OCI-LY3 (cell line): ENCODE results near the gene GTF2IRD1.
"Not testable (repeated sequence)": the region's sequence is repeated elsewhere in the genome, so short reads cannot be mapped to it uniquely, and the experiment has no call there.

Source experiments
- H2AFZ ChIP-seq: fragments of 200-600, 300-600 bp; shearing (Covaris generic); 2 replicates; pipeline ENCODE4 v1.6.0; 2014; ENCODE audit warnings: antibody characterized with exemption, low read depth, low read length
- H3K27ac ChIP-seq: fragments of 200-600, 300-600 bp; sonication (generic); 2 replicates; pipeline ENCODE4 v1.5.1; 2014; ENCODE audit warnings: mild to moderate bottlenecking, low read length, moderate library complexity, mixed read lengths
- H3K27me3 ChIP-seq: fragments of 200-600, 300-600 bp; sonication (generic); 2 replicates; pipeline ENCODE4 v1.6.1; 2014; ENCODE audit warnings: low read depth, low read length, mixed read lengths
- H3K36me3 ChIP-seq: fragments of 200-600, 300-600 bp; sonication (generic); replicated peaks from 2 replicates; pipeline ENCODE3; 2014; ENCODE audit warnings: low read depth, low read length, mixed read lengths
- H3K4me1 ChIP-seq: fragments of 300-600, 200-600 bp; sonication (generic); 2 replicates; pipeline ENCODE4 v1.6.1; 2014; ENCODE audit warnings: low read length, mixed read lengths
- H3K4me2 ChIP-seq: fragments of 200-600, 300-600 bp; sonication (generic); 2 replicates; pipeline ENCODE4 v1.6.1; 2014; ENCODE audit warnings: low read length, mixed read lengths
- H3K4me3 ChIP-seq: fragments of 300-600, 200-600 bp; sonication (generic); 2 replicates; pipeline ENCODE4 v1.5.1; 2014; ENCODE audit warnings: antibody characterized with exemption, mild to moderate bottlenecking, low read length, moderate library complexity
- H3K79me2 ChIP-seq: fragments of 300-600, 200-600 bp; shearing (Covaris generic); 2 replicates; pipeline ENCODE4 v1.6.1; 2014; ENCODE audit warnings: mild to moderate bottlenecking, low read length, mixed read lengths
- H3K9ac ChIP-seq: fragments of 300-600, 200-600 bp; shearing (Covaris generic); 2 replicates; pipeline ENCODE4 v1.6.0; 2014; ENCODE audit warnings: mild to moderate bottlenecking, low read length, moderate library complexity
- H3K9me3 ChIP-seq: fragments of 200-600, 300-600 bp; shearing (Covaris generic); 2 replicates; pipeline ENCODE4 v1.6.1; 2014; ENCODE audit warnings: low read length, mixed read lengths; ENCODE audit not compliant: insufficient read depth
- H4K20me1 ChIP-seq: fragments of 200-600, 300-600 bp; sonication (generic); 2 replicates; pipeline ENCODE4 v1.6.1; 2016; ENCODE audit warnings: low read length, mixed read lengths; ENCODE audit not compliant: insufficient read depth
- EZH2phosphoT487 ChIP-seq: fragments of 200-600 bp; shearing (Covaris generic); IDR thresholded peaks from 2 replicates; pipeline ENCODE4 v1.6.1; 2018; ENCODE audit warnings: antibody characterized with exemption, mixed run types, low read depth
- TF ChIP-seq, protein P1 (sequence below): fragments of 200-600, 300-600 bp; sonication (generic); IDR thresholded peaks from 2 replicates; pipeline ENCODE4 v1.5.1; 2014; ENCODE audit warnings: antibody characterized with exemption, low read length, low read depth

Gene GTF2IRD1

DNA sequence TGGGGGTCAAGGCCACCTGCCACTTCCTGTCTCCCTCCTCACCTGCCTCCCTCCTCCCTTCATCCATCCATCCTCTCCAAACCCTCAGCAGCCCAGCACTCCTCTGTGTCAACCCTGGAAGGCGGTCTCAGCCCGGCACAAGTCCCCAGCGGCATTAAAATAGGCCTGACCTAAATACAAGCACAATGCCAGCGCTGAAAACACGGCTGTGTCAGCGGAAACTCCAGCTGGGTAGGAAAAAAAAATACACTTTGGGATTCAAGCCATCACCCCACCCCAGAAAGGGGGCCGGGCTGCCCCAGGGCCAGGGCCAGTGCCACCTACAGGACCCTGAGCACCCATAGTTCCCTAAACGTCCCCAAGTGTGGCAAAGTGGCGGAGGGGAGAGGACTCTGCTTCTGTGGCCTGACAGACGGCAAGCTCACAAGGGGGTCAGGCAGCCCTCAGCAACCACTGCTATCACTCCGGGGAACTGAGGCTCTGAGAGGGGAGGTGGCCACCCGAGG, 22.7 kb upstream of the GTF2IRD1 start:
- no peaks in the 10 kb centered on the region for H3K27me3 ChIP-seq
- H3K4me3 ChIP-seq = no peak overlapping the region
- no peak overlapping the region for H3K27ac ChIP-seq
- H3K9ac ChIP-seq = no peak overlapping the region
- TF ChIP-seq EZH2phosphoT487 = no peak
- TF ChIP-seq, protein P1, sequence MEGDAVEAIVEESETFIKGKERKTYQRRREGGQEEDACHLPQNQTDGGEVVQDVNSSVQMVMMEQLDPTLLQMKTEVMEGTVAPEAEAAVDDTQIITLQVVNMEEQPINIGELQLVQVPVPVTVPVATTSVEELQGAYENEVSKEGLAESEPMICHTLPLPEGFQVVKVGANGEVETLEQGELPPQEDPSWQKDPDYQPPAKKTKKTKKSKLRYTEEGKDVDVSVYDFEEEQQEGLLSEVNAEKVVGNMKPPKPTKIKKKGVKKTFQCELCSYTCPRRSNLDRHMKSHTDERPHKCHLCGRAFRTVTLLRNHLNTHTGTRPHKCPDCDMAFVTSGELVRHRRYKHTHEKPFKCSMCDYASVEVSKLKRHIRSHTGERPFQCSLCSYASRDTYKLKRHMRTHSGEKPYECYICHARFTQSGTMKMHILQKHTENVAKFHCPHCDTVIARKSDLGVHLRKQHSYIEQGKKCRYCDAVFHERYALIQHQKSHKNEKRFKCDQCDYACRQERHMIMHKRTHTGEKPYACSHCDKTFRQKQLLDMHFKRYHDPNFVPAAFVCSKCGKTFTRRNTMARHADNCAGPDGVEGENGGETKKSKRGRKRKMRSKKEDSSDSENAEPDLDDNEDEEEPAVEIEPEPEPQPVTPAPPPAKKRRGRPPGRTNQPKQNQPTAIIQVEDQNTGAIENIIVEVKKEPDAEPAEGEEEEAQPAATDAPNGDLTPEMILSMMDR = no peak
- H3K36me3 ChIP-seq = no peaks in the 10 kb centered on the region
- H3K79me2 ChIP-seq = no peaks in the 10 kb centered on the region
- H3K9me3 ChIP-seq = no peaks in the 10 kb centered on the region
- no peak overlapping the region for H2AFZ ChIP-seq
- no peaks in the 10 kb centered on the region for H3K4me1 ChIP-seq
- no peak overlapping the region for H3K4me2 ChIP-seq
- H4K20me1 ChIP-seq = no peaks in the 10 kb centered on the region

DNA sequence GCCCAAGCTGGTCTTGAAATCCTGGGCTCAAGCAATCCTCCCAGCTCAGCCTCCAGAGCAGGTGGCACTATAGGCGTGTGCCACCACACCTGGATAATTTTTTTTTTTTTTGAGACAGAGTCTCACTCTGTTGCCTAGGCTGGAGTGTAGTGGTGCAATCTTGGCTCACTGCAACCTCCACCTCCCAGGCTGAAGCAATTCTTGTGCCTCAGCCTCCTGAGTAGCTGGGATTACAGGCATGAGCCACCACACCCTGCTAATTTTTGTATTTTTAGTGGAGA, 16.5 kb upstream of the GTF2IRD1 start:
- H3K4me3 ChIP-seq, H2AFZ ChIP-seq, H4K20me1 ChIP-seq, H3K4me2 ChIP-seq, H3K36me3 ChIP-seq, H3K4me1 ChIP-seq, H3K9me3 ChIP-seq, H3K27ac ChIP-seq, H3K27me3 ChIP-seq, H3K9ac ChIP-seq, H3K79me2 ChIP-seq: not testable (repeated sequence)

DNA sequence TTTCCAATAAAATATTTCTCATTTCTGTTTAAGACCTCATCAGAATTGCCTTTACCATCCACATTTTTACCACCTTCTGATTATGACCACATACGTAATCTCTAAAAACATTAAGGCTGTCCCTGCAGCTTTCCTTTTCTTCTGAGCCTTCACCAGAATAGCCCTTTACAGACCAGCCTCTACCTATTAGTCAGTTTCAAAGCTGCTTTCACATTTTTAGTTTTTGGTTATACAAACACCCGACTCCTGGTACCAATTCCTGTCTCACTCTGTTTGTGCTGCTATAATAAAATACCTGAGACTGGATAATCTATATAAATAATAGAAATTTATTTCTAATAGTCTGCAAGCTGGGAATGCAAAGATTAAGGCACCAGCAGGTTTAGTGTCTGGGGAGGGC, 15.4 kb upstream of the GTF2IRD1 start:
- H3K4me1 ChIP-seq = no peaks in the 10 kb centered on the region
- H3K4me2 ChIP-seq = no peak overlapping the region

DNA sequence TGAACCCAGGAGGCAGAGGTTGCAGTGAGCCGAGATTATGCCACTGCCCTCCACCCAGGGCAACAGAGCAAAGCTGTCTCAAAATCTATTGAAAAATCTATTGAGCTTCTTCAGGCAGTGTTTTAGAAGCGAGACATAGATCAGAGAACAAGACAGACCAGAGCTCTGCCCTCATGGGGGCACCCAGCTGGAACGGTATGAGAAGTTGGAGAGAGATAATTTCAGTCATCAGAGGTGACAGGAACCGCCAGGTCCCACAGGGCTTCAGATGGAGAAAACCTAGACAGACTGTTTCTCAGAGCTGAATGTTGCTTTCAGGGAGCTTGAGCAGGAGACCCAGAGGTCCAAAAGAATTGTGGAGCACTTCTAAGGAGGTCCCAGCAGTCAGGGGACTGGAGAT, 14.2 kb upstream of the GTF2IRD1 start:
- no peak for TF ChIP-seq EZH2phosphoT487
- TF ChIP-seq, protein P1 = no peak
- no peak overlapping the region for H3K9ac ChIP-seq
- H3K27ac ChIP-seq = no peak overlapping the region
- H3K4me2 ChIP-seq = no peak overlapping the region
- H4K20me1 ChIP-seq = no peaks in the 10 kb centered on the region
- H3K27me3 ChIP-seq = peaks cover 5% of the 10 kb centered on the region; the same call in 1 of the 2 replicates
- H3K9me3 ChIP-seq = no peaks in the 10 kb centered on the region
- H2AFZ ChIP-seq = no peak overlapping the region
- H3K79me2 ChIP-seq = no peaks in the 10 kb centered on the region
- no peak overlapping the region for H3K4me3 ChIP-seq
- no peaks in the 10 kb centered on the region for H3K4me1 ChIP-seq
- H3K36me3 ChIP-seq = no peaks in the 10 kb centered on the region

More for the DNA sequence above, 15.4 kb upstream of the GTF2IRD1 start:
- Histone ChIP-seq H4K20me1 (no peaks in the 10 kb centered on the region), H2AFZ (no peak overlapping the region), H3K27ac (no peak overlapping the region), H3K4me3 (no peak overlapping the region), H3K27me3 (peaks cover 5% of the 10 kb centered on the region; the same call in 1 of the 2 replicates), H3K36me3 (no peaks in the 10 kb centered on the region), H3K9me3 (no peaks in the 10 kb centered on the region), H3K79me2 (no peaks in the 10 kb centered on the region), H3K9ac (no peak overlapping the region)
- TF ChIP-seq, protein P1 = no peak
- TF ChIP-seq EZH2phosphoT487 = no peak

DNA sequence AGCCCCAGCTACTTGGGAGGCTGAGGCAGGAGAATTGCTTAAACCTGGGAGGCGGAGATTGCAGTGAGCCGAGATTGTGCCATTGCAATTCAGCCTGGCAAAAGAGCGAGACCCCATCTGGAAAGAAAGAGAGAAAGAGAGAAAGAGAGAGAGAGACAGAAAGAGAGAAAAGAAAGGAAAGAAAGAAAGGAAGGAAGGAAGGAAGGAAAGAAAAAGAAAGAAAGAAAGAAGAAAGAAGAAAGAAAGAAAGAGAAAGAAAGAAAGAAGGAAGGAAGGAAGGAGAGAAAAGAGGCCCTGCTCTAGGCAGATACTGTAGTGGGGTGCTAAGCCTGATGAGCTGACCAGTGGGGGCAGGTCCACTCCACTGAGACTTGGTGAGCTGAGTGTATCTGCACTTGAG, 13.6 kb upstream of the GTF2IRD1 start:
- H3K4me1 ChIP-seq, H3K4me2 ChIP-seq, H3K36me3 ChIP-seq, H2AFZ ChIP-seq, H3K27ac ChIP-seq, H3K9ac ChIP-seq, H3K27me3 ChIP-seq, H3K79me2 ChIP-seq, H4K20me1 ChIP-seq, H3K4me3 ChIP-seq, H3K9me3 ChIP-seq: not testable (repeated sequence)
